Measurements from ENCODE around the gene CNTN2.
A peak's percentile ranks its signal among the peaks of the same experiment; 100 is the strongest.

CNTN2 gene

DNA sequence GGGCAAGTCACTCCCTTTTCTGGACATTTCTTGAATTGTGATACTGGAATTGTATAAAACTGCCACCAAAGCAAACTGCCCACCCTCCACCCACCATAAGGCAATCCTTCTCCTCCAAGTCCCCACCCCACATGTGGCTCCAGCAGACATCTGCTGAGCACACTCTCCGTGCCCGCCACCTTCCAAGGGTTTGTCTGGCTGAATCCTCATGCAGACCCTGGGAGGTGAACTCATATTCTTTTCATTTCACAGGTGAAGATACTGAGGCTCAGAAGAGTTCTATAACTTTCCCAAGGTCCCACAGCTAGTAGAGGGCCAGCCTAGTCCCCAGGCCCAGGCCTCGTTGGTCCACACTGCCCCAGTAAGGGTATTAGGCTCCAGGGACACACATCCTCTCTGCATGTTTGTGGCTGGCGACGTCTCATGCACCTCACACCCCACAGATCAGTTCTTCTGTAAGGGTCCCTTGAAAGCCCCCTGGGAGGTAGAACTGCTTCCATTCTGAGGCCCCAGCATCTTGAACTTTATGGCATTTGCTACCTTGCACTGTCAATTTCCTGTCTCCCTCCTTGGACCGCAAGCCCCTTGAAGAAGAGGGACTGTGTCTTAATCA, 14.1 kb downstream of the CNTN2 start:
- DNase-seq: no peak

DNA sequence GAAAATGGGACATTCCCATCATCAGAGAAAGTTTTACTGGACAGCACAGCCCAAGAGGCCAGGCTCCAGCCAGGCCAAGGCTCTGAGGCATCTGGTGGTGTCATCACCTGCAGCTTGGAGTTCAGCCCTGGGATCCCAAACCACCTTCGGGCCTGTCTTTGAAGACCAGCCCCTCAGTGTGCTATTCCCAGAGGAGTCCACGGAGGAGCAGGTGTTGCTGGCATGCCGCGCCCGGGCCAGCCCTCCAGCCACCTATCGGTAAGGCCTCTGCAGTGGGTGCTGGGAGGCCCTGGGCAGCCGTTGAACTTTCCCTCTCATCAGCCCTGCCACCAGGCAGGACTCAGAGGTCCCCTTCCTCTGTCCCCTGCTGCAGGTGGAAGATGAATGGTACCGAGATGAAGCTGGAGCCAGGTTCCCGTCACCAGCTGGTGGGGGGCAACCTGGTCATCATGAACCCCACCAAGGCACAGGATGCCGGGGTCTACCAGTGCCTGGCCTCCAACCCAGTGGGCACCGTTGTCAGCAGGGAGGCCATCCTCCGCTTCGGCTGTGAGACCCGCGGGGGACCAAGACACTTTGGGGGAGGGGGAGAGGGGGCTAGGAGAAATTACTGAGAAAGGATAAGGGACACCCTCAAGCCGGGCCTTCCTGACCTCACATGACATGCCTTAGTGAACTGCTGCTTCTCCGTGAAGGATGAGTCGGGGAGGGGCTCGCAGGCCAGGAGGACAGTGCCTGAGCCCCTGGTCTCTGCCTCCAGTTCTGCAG, 15.0 kb downstream of the CNTN2 start:
- DNase-seq: no peak

DNA sequence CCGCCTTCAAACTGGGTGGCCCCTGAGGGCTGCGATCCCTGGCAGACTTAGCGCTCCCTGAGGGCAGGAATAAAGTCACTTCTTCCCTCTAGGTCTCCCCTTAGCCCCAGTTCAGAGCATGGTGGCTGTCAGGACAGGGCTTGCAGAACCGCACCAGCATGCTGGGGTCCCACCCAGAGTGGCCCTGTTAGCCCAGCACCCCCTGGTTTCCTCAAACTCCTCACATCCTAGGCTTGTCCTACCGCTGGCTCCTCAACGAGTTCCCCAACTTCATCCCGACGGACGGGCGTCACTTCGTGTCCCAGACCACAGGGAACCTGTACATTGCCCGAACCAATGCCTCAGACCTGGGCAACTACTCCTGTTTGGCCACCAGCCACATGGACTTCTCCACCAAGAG, 15.8 kb downstream of the CNTN2 start:
- no peak for DNase-seq

DNA sequence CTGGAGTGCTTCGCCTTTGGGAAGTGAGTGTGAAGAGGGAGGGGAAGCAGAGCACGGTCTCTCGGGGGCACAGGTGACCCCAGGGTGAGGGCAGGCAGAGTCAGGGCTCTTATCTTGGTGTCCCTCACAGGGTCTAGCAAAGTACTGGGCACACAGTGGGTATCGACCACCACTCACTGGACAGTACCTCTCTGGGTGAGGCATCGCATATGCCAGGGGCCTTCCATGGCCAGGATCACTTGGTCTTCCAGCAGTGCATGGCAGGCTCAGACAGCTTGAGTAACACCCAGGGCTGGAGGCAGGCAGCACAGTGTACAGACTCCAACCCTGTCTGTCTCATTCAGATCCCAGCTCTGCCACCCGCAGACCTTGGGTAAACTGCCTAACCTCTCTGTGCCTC, 16.6 kb downstream of the CNTN2 start:
- DNase-seq: no peak

DNA sequence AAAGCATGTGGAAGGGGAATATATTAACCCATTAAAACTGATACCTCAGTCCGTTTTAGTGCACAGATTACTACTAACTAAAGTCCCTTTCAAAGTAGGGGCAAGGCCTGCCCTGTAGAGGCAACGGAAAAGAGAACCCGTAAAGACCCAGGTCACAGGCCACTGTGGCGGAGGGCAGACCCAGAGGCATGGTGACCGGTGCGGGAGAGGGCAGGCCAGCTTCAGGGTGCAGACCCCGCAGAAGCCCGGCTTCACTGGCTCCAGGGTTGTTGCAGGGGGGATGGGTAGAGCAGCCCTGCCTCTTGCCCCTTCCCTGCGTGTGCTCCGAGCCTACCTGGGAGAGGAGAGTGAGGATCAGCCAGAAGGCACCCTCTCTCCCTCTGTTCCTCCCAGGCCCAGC, 17.7 kb downstream of the CNTN2 start:
- DNase-seq: no peak

DNA sequence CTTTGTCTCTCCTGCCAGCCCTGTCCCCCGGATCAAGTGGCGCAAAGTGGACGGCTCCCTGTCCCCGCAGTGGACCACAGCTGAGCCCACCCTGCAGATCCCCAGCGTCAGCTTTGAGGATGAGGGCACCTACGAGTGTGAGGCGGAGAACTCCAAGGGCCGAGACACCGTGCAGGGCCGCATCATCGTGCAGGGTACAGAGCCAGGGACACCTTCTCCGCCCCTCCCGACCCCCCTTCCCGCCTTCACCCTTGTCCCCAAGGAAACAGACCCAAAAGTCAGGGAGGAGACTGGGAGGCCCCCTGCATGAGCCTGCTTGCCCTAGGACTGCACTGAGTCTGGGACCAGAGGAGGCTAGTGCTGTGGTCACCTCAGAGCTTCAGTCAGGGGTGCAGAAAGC, 18.2 kb downstream of the CNTN2 start:
- DNase-seq: no peak

DNA sequence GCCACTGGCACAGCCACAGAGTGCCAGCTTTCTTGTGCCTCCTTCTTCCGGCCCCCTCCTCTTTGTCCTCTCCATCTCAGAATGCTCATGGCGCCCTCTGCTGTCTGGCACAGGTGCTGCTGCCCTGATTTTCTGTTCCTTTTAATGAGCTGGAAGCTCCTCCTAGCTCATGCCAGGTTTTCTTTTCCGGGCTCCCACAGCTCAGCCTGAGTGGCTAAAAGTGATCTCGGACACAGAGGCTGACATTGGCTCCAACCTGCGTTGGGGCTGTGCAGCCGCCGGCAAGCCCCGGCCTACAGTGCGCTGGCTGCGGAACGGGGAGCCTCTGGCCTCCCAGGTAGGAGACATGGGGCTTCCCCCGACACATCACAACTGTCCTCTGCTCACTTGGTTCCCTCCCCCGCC, 18.7 kb downstream of the CNTN2 start:
- DNase-seq: peak; percentile 96

DNA sequence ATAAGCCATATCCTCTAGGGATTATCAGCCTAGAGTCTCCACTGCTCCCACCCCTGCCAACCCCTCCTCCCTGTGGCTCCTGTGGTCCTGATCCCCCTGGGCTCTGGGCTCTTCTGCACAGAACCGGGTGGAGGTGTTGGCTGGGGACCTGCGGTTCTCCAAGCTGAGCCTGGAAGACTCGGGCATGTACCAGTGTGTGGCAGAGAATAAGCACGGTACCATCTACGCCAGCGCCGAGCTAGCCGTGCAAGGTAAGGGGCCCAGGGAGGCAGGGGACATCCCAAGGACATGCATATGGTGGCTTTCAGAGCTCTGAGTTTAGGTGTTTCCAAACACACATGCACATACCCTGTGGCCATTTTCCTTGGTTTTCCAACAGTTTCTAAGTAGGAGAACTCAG, 19.3 kb downstream of the CNTN2 start:
- DNase-seq: peak; percentile 48

DNA sequence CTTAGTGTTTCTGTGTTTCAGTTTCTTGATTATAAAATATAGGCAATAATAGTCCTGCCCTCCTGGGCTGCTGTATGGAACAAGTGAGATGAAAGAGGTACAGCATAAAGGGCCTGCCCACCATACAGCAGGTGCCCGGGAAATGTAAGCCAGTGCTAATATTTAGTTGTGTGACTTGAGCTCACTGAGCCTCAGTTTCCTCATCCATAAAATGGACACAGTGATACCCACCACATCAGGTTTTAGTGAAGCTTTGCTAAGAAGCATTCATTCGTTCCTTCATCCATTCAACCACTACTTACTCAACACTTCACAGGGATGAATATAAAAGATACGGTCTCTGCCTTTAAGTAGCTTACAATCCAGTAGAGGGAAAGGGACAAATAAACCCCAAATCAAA, 19.9 kb downstream of the CNTN2 start:
- DNase-seq: no peak

DNA sequence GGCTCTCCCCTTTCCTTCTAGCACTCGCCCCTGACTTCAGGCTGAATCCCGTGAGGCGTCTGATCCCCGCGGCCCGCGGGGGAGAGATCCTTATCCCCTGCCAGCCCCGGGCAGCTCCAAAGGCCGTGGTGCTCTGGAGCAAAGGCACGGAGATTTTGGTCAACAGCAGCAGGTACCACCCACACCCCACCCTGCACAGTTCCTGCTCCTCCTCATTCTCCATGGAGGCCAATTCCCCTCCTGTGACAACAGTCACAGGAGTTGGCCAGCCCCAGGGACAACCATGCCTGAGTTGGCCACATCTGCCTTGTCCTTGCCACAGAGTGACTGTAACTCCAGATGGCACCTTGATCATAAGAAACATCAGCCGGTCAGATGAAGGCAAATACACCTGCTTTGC, 21.3 kb downstream of the CNTN2 start:
- no peak for DNase-seq

DNA sequence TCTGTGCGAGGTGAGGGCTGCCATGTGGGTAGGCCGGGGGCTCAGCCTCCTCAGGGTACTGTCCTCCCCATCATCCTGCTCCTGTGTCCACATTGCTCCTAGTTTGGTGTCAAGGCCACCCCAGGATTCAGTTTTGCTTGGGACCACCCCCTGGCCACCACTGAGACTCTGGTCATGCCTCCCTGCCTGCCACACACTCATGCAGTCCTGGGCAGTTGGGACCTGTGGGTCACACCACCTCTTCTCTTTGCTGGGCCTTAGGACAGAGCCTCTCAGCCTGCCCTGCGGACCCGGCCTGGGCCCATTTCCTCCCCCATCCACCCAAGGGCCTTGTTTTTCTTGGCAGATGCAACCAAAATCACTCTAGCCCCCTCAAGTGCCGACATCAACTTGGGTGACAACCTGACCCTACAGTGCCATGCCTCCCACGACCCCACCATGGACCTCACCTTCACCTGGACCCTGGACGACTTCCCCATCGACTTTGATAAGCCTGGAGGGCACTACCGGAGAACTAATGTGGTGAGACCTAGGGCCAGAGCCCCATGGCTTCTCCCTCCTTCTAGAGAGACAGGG, 21.8 kb downstream of the CNTN2 start:
- no peak for DNase-seq

DNA sequence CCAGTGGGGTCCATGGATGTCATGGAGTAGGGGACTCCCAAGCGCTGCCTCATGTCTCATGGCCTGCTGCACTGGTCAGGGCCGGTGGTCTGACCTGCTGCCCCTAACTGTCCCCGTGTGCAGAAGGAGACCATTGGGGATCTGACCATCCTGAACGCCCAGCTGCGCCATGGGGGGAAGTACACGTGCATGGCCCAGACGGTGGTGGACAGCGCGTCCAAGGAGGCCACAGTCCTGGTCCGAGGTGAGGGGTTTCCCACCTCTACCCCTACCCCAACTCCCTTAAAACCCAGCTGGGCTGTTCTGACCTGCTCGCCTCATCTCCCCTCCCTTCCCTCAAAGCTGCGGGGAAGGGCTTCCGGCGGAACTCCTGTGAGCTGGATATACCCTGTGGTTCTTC, 22.7 kb downstream of the CNTN2 start:
- no peak for DNase-seq

DNA sequence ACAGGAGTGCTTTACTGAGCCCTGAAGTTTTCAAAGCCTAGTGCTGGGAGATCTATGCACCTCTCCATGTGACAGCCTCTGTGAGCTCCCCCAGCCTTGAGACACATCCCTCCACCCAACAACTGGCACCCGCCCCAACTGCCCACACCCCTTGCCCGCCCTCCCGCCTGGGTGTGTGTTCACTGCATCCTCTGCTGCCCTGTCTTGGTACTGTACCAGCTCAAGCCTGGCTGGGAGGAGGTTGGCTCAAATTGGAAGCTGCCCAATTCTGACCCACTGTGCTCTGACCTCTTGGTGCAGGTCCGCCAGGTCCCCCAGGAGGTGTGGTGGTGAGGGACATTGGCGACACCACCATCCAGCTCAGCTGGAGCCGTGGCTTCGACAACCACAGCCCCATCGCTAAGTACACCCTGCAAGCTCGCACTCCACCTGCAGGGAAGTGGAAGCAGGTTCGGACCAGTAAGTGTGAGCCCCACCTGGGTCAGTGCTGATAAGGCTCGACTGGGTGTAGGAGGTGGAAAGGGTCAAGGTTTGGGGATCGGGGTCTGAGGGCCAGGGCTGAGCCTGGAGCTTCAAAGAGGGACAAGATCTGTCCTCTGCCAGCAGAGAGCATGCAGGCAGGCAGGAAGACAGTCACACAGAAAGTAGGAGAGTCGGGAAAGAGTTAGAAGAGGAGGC, 23.3 kb downstream of the CNTN2 start:
- no peak for DNase-seq

DNA sequence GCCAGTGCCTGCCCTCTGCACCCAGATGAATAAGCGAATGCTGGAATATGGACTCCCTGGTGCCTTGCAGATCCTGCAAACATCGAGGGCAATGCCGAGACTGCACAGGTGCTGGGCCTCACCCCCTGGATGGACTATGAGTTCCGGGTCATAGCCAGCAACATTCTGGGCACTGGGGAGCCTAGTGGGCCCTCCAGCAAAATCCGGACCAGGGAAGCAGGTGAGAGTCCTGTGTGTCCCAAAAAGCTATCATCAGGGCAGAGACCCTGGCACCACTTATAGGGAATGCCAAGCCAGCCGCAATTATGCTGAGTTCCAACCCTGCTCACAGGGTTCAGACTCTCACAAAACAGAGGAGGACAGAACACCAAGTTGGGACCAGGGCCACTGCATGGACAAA, 24.0 kb downstream of the CNTN2 start:
- DNase-seq: no peak

DNA sequence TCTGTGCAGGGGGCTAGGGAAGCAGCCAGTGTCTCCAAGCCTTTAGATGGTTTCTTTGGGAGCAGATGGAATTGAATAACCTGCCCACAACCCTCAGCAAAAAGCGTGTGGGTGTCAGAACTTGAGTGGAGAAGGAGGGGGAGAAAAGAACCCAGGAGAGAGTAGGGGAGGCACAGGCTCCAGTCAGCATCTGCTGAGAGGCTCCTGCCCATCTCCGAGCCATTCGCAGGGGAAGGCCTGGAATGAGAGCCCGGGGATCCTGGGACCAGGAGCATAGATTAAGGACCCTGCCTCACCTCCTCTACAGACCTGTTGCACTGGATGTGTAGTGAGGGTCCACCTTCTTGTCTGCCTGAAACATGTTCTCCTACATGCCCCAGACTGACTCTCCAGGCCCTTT, 25.0 kb downstream of the CNTN2 start:
- DNase-seq: no peak

DNA sequence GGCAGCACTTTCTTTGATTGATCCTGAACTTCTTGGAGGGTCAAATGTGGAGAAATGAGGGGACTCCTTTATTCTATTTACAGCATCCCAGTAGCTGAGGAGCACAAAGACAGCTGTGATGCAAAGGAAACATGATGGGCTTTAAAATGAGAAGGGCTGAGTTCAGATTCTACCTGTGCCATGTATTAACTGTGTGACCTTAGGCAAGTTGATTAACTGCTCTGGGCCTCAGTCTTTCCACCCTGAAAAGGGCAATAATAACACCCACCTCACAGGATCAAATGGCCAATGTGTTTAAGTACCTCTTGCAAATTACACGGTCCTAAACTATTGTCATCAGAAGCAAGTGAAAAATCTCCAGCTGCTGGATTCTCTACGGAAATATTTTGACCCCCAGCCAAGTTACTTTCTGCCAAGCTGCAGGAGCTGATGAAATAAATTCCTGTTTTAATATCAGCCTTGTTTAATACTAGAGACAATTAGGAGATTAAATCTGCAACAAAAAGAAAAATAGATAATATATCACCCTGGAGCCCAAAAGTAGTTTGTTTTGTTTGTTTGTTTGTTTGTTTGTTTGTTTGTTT, 25.5 kb downstream of the CNTN2 start:
- no peak for DNase-seq

DNA sequence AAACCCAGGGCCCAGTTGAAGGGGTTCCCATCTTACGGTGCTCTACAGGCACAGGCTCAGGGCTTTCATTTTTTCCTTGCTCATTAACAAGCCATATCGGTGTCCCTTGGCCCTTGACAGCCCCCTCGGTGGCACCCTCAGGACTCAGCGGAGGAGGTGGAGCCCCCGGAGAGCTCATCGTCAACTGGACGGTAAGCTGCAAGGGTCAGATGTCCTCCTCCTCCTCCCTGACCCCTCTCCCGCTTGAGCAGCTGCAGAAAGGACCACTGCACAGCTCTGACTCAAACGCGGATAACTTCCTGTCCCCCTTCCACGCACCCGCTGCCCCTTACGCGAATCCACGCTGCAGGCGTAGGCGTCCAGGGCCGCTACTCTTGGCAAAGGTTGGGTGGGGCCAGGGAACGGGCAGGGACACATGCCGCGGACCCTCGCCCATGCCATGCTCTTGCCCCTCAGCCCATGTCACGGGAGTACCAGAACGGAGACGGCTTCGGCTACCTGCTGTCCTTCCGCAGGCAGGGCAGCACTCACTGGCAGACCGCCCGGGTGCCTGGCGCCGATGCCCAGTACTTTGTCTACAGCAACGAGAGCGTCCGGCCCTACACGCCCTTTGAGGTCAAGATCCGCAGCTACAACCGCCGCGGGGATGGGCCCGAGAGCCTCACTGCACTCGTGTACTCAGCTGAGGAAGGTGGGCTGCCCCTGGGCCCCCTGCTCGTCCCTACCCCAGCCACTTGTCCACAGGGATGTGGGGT, 26.5 kb downstream of the CNTN2 start:
- DNase-seq: no peak

DNA sequence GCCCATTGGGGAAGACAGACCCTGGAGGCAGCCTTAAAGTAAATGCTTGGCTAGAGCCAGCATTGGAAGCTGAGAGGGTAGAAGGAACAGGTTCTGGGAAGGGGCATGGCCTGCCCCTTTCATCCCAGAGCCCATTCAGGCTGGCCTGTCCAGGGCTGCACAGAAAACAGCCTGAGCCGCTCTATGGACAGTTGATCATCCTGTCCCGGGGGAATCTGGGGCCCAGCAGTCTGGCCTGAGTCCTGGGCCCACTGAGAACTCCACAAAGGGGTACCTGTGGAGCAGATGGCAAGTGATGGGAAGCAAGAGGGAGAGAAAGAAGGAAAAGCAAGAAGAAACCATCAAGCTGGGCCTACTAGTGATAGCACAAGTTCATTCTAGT, 28.0 kb downstream of the CNTN2 start:
- DNase-seq: no peak

DNA sequence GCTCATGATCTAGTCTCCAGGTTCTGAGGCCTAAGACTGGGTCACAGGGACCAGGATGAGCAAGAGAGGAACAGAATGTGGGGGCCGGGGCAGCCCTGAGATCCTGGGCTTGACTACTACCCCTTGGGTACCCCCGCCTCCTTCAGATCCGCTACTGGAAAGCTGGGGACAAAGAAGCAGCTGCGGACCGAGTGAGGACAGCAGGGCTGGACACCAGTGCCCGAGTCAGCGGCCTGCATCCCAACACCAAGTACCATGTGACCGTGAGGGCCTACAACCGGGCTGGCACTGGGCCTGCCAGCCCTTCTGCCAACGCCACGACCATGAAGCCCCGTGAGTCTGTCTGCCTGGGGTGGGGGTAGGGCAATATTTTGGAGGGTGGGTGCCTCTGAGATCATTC, 28.8 kb downstream of the CNTN2 start:
- no peak for DNase-seq

DNA sequence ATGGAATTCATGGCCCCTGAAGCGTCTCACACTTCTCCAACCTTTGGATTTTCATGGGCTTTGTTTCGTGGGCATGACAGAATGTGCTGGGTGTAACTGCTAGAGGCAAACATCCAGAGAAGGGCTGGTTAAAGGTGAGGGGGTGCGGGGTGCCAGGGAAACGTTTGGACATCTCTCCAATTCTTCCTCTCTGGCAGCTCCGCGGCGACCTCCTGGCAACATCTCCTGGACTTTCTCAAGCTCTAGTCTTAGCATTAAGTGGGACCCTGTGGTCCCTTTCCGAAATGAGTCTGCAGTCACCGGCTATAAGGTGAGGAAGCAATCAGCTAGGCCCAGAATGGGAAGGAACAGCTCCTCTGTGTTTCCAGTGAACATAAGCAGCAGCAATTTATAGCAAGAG, 29.3 kb downstream of the CNTN2 start:
- DNase-seq: no peak

DNA sequence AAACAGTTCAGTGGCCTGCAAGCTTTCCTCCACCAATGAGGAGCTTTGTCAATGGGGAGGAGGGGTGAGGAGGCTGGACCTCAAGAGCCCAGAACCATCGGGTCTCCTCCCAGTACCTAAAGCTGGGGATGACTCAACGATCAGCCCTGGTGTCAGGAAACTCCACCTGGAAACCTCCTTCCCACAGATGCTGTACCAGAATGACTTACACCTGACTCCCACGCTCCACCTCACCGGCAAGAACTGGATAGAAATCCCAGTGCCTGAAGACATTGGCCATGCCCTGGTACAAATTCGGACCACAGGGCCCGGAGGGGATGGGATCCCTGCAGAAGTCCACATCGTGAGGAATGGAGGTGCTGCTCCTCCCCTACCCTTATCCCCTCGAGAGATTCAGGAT, 29.9 kb downstream of the CNTN2 start:
- DNase-seq: no peak

DNA sequence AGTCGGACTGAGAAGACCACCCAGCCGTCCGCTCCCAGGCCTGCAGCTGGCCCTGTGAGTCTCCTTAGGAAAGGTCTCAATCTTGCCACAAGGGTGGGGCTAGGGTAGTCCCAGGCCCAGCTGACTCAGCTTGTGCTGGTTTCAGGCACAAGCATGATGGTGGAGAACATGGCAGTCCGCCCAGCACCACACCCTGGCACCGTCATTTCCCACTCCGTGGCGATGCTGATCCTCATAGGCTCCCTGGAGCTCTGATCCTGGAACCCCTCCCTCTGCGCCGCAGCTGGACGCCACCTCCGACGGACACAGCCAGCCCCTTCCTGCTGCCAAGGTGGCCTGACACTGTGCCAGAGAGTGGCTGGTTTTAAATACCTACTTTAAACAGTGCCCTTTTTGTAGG, 30.5 kb downstream of the CNTN2 start:
- no peak for DNase-seq

DNA sequence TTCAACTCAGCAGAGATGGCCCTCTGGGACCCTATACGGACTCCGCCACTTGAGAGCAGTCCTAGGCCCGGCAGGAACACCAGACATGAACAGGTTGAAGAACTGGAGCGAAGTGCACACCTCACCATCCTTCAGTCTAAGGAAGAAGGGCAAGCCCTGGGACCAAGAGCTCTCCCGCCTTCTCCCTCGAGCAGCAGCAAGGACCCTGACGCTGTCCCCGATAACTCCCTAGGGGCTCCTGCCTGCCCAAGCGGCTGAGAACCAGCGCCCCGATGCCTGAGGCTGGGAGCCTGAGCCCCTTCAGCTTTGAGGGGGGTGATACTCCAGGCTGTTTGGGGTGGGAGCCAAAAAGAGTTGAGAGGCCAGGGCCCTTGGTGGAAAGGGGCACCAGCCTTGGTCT, 31.1 kb downstream of the CNTN2 start:
- DNase-seq: no peak

Data from NCI-H82 (cell line).